NCI-H748 treated with DMSO at 0.1 percent for 48 hours (cell line): Measurements from ENCODE around the gene ACE.

Experiments used
- DNase-seq: peaks from one replicate; lab custom pipeline; 2025; lab: John Stamatoyannopoulos, UW

The ACE gene

GRCh38 chr17:63537991-63538692, 61.3 kb downstream of the ACE start:
- DNase-seq = no peak

GRCh38 chr17:63538693-63539595, 62.1 kb downstream of the ACE start:
- DNase-seq = no peak

GRCh38 chr17:63540590-63540989, 63.7 kb downstream of the ACE start:
- DNase-seq = no peak

- DNase-seq = no peak
These were observed 65.3 kb downstream of the ACE start for GRCh38 chr17:63542218-63542545.

GRCh38 chr17:63542942-63543821, 66.3 kb downstream of the ACE start:
- DNase-seq = no peak

GRCh38 chr17:63543822-63544420, 67.1 kb downstream of the ACE start:
- no peak for DNase-seq

GRCh38 chr17:63544467-63545301, 67.8 kb downstream of the ACE start:
- no peak for DNase-seq

GRCh38 chr17:63546308-63547082, 69.6 kb downstream of the ACE start:
- DNase-seq = no peak

- DNase-seq = no peak
These were observed 70.2 kb downstream of the ACE start for GRCh38 chr17:63547083-63547523.
